GM12878 (cell line): ENCODE measurements around the gene PDZD2. TPM values are rescaled to one million over a fixed set of nuclear protein-coding genes. Genes with fewer than 3 reads are reported as not detected.

Experiments
- ATAC-seq: fragments of 200-7000 bp; cut with Tn5 transposase; 3 replicates; pipeline ENCODE4 v1.9.1; 2020; ENCODE audit warnings: mild to moderate bottlenecking, moderate library complexity
- BruUV-seq: library from RNA; stranded (reverse); fragments of 400-500 nt; replicated peaks from 2 replicates; lab custom pipeline; 2021; lab: Mats Ljungman, UMichigan
- CTCF ChIA-PET: fragments of 300-600 bp; sonication (Branson Sonifier 250); formaldehyde crosslinking; extraction: SDS; loops from one replicate; lab custom pipeline; 2021; ENCODE audit warnings: inconsistent platforms; lab: Yijun Ruan, JAX
- POLR2A ChIA-PET: fragments of 350-600 bp; formaldehyde crosslinking; extraction: SDS; loops from one replicate; lab custom pipeline; 2021; ENCODE audit warnings: inconsistent platforms; lab: Charles Lee
- RAD21 ChIA-PET: fragments of 300-600 bp; sonication (Branson Sonifier 250); formaldehyde crosslinking; loops from one replicate; lab custom pipeline; 2023; ENCODE audit warnings: antibody characterized with exemption; ENCODE audit not compliant: unreplicated experiment; lab: Charles Lee
- SMC1A ChIA-PET: fragments of 300-600 bp; sonication (Branson Sonifier 250); formaldehyde crosslinking; loops from one replicate; lab custom pipeline; 2023; ENCODE audit not compliant: unreplicated experiment, uncharacterized antibody; lab: Charles Lee
- DNase-seq: peaks from one replicate; pipeline ENCODE4 v3.0.0-alpha.2; 2011; ENCODE audit warnings: low read depth, low spot score
- FAIRE-seq: peaks from 3 replicates; lab custom pipeline; 2011; peaks lifted over from hg19 to GRCh38; lab: Jason Lieb, UNC
- H2AFZ ChIP-seq: 2 replicates; pipeline ENCODE4 v1.6.0; 2011; ENCODE audit warnings: low read depth, low read length, control low read depth; ENCODE audit not compliant: control insufficient read depth
- H3K27ac ChIP-seq: 2 replicates; pipeline ENCODE4 v1.5.1; 2011; ENCODE audit warnings: control low read depth; ENCODE audit not compliant: control insufficient read depth, insufficient read depth
- H3K27me3 ChIP-seq, 2 experiments: replicated peaks in 1 of 2; 2 replicates each; pipeline versions ENCODE4 v1.6.0 to v1.6.1; 2011; ENCODE audit warnings: low read length in 1 of 2; ENCODE audit not compliant: control insufficient read depth in 2 of 2, insufficient read depth in 2 of 2
- H3K36me3 ChIP-seq, 2 experiments: 2 replicates each; pipeline ENCODE4 v1.5.1; 2011; ENCODE audit warnings: low read length in 1 of 2; ENCODE audit not compliant: control insufficient read depth in 2 of 2, insufficient read depth in 2 of 2
- H3K4me1 ChIP-seq: 2 replicates; pipeline ENCODE4 v1.6.1; 2011; ENCODE audit warnings: mild to moderate bottlenecking, low read length, moderate library complexity, mixed read lengths; ENCODE audit not compliant: control insufficient read depth, insufficient read depth
- H3K4me2 ChIP-seq: 2 replicates; pipeline ENCODE4 v1.6.0; 2011; ENCODE audit warnings: control low read depth; ENCODE audit not compliant: control insufficient read depth, insufficient read depth
- H3K4me3 ChIP-seq: fragments of 200-600 bp; sonication (generic); 2 replicates; pipeline ENCODE4 v1.5.1; 2016
- H3K79me2 ChIP-seq: 2 replicates; pipeline ENCODE4 v1.6.0; 2011; ENCODE audit warnings: low read length; ENCODE audit not compliant: control insufficient read depth, insufficient read depth
- H3K9ac ChIP-seq: 2 replicates; pipeline ENCODE4 v1.8.0; 2011; ENCODE audit warnings: low read length, control low read depth, mixed read lengths; ENCODE audit not compliant: control insufficient read depth, insufficient read depth
- H3K9me3 ChIP-seq: replicated peaks from 3 replicates; pipeline ENCODE4 v1.5.1; 2011; ENCODE audit warnings: mild to moderate bottlenecking, low read length; ENCODE audit not compliant: control insufficient read depth, insufficient read depth
- H4K20me1 ChIP-seq: 2 replicates; pipeline ENCODE4 v1.6.0; 2011; ENCODE audit not compliant: control insufficient read depth, insufficient read depth
- CHD4 ChIP-seq: fragments of 200-600 bp; sonication (generic); IDR thresholded peaks from 2 replicates; pipeline ENCODE4 v1.6.1; 2016; ENCODE audit warnings: mild to moderate bottlenecking
- GATAD2B ChIP-seq: fragments of 450-650 bp; conservative IDR thresholded peaks from 2 replicates; pipeline ENCODE4 v1.6.1; 2017; ENCODE audit warnings: low read depth, mild to moderate bottlenecking, moderate library complexity
- HCFC1 ChIP-seq: fragments of 150-350 bp; IDR thresholded peaks from 2 replicates; pipeline ENCODE4 v1.6.1; 2014; ENCODE audit warnings: low read length
- MEF2A ChIP-seq: IDR thresholded peaks from 2 replicates; pipeline ENCODE4 v1.6.1; 2011; ENCODE audit warnings: low read depth, mild to moderate bottlenecking, low read length, moderate library complexity; ENCODE audit not compliant: insufficient read depth
- NRF1 ChIP-seq: conservative IDR thresholded peaks from 2 replicates; pipeline ENCODE4 v1.6.1; 2011; ENCODE audit warnings: mild to moderate bottlenecking, low read depth, low read length, improper control_type of control experiment
- POLR2AphosphoS5 ChIP-seq: IDR thresholded peaks from 2 replicates; pipeline ENCODE4 v1.6.1; 2011; ENCODE audit warnings: mild to moderate bottlenecking, low read length, inconsistent platforms
- SPI1 ChIP-seq: IDR thresholded peaks from 2 replicates; pipeline ENCODE4 v1.6.1; 2011; ENCODE audit warnings: low read depth, mild to moderate bottlenecking, low read length, moderate library complexity, borderline replicate concordance; ENCODE audit not compliant: insufficient read depth
- SREBF1 ChIP-seq: IDR thresholded peaks from 2 replicates; pipeline ENCODE4 v1.6.1; 2012; ENCODE audit warnings: mild to moderate bottlenecking, low read length
- USF2 ChIP-seq: IDR thresholded peaks from 2 replicates; pipeline ENCODE4 v1.6.1; 2011; ENCODE audit warnings: low read depth, low read length, improper control_type of control experiment, borderline replicate concordance
- ZNF207 ChIP-seq: fragments of 450-650 bp; IDR thresholded peaks from 2 replicates; pipeline ENCODE4 v1.6.1; 2014; ENCODE audit warnings: antibody characterized with exemption, mild to moderate bottlenecking, borderline replicate concordance
- WGBS: methylation state at CpG from one replicate; pipeline ENCODE4 v1.1.6; 2016; ENCODE audit warnings: low lambda C conversion rate; ENCODE audit not compliant: insufficient replicate concordance, insufficient coverage; ENCODE audit errors: missing lambda C conversion rate; 5-methylcytosine and 5-hydroxymethylcytosine counted together
- in situ Hi-C: fragments of 300-500 bp; cut with MboI; formaldehyde crosslinking; loops from 9 replicates; pipeline ENCODE4 v1.14.3; 2018; ENCODE audit warnings: mixed read lengths
- intact Hi-C: fragments of 100-400 bp; cut with micrococcal nuclease; formaldehyde crosslinking; loops from one replicate; pipeline ENCODE4 v1.14.2; 2022; ENCODE audit not compliant: unreplicated experiment
- polyA plus RNA-seq, 11 experiments: library from polyadenylated mRNA; depleted of rRNA in 4 of 11; unstranded in 6 of 11; stranded (reverse) in 5 of 11; fragments of >200 nt; fragmentation: Nextera tagmentation in 4 of 11; fragmentation: Illumina TruSeq in 1 of 11; extraction: Ambion mirVana in 4 of 11; extraction: Trizol in 1 of 11; gene quantifications; 1 replicate in 1 of 11; 2 replicates in 10 of 11; pipeline versions ENCODE4 v1.2.1 to v1.2.3, GENCODE V29; 2011 to 2016; ENCODE audit warnings: inconsistent platforms in 2 of 11, missing spikeins in 2 of 11, low read depth in 1 of 11
- total RNA-seq, 4 experiments: library from RNA; depleted of rRNA in 3 of 4; stranded (reverse); fragments of >200 nt in 3 of 4; fragmentation: Illumina TruSeq in 1 of 4; extraction: Trizol in 1 of 4; gene quantifications; 2 replicates each; pipeline versions ENCODE4 v1.2.1 to v1.2.3, GENCODE V29; 2013 to 2021
- TF ChIP-seq, protein P1 (sequence below): fragments of 450-650 bp; formaldehyde crosslinking; IDR thresholded peaks from 2 replicates; pipeline ENCODE4 v1.4.0; 2020; ENCODE audit warnings: mild to moderate bottlenecking, moderate library complexity

The PDZD2 gene
- total and polyA plus RNA-seq, 10 of the 15 experiments (the other 5 are each of a cell fraction or from before 2014, with no cell fraction given) = 0.01 to 0.58 (median 0.29) TPM; not detected in 3

GRCh38 chr5:32159328-32160072 lies 520.6 kb downstream of the PDZD2 start:
- in situ Hi-C loops = no loop called here
- no peak overlapping the region for H2AFZ ChIP-seq
- TF ChIP-seq SREBF1 (no peak), MEF2A (no peak), NRF1 (no peak), ZNF207 (no peak), HCFC1 (no peak), SPI1 (no peak), GATAD2B (no peak), USF2 (no peak), POLR2AphosphoS5 (no peak), CHD4 (no peak)
- TF ChIP-seq, protein P1, sequence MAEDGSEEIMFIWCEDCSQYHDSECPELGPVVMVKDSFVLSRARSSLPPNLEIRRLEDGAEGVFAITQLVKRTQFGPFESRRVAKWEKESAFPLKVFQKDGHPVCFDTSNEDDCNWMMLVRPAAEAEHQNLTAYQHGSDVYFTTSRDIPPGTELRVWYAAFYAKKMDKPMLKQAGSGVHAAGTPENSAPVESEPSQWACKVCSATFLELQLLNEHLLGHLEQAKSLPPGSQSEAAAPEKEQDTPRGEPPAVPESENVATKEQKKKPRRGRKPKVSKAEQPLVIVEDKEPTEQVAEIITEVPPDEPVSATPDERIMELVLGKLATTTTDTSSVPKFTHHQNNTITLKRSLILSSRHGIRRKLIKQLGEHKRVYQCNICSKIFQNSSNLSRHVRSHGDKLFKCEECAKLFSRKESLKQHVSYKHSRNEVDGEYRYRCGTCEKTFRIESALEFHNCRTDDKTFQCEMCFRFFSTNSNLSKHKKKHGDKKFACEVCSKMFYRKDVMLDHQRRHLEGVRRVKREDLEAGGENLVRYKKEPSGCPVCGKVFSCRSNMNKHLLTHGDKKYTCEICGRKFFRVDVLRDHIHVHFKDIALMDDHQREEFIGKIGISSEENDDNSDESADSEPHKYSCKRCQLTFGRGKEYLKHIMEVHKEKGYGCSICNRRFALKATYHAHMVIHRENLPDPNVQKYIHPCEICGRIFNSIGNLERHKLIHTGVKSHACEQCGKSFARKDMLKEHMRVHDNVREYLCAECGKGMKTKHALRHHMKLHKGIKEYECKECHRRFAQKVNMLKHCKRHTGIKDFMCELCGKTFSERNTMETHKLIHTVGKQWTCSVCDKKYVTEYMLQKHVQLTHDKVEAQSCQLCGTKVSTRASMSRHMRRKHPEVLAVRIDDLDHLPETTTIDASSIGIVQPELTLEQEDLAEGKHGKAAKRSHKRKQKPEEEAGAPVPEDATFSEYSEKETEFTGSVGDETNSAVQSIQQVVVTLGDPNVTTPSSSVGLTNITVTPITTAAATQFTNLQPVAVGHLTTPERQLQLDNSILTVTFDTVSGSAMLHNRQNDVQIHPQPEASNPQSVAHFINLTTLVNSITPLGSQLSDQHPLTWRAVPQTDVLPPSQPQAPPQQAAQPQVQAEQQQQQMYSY (CRISPR knock-in tag) = no peak
- TF ChIP-seq, all 136 proteins: peak for 0
- POLR2A ChIA-PET = interaction anchor here (0.6 kb wide), 1 partner anchor 11 kb away, joined by 3 read pairs; no protein-coding TSS in a partner anchor
- SMC1A ChIA-PET = interaction anchor here (0.7 to 1.4 kb wide), 2 partner anchors 11 to 1514 kb away, joined by 3 to 4 read pairs; no protein-coding TSS in a partner anchor
- H3K9ac ChIP-seq = no peak overlapping the region; the same call in 1 of the 2 replicates
- H3K4me2 ChIP-seq = 0 out of 2 replicates have a peak overlapping the region, but pooled peaks have one; percentile 7
- intact Hi-C loops = no loop called here
- peak; percentile 50 for ATAC-seq
- no peaks in the 10 kb centered on the region for H3K27me3 ChIP-seq
- H3K4me1 ChIP-seq = peaks cover 34% of the 10 kb centered on the region
- WGBS = 0% methylated on average over 2 of the region's 2 CpGs
- no peaks in the 10 kb centered on the region for H3K9me3 ChIP-seq
- CTCF ChIA-PET = no interaction called here
- peaks cover 85% of the 10 kb centered on the region for H3K79me2 ChIP-seq
- peaks cover 0 to 22% of the 10 kb centered on the region in 2 experiments; a peak in 2 of 4 replicates for H3K36me3 ChIP-seq
- FAIRE-seq = no peak
- RAD21 ChIA-PET = interaction anchor here (1.2 kb wide), 1 partner anchor 14 kb away, joined by 5 read pairs; no protein-coding TSS in a partner anchor
- no peak for DNase-seq
- BruUV-seq = no TSS peak
- H3K4me3 ChIP-seq = no peak overlapping the region
- H3K27ac ChIP-seq = no peak overlapping the region; the same call in 1 of the 2 replicates
- H4K20me1 ChIP-seq = peaks cover 4% of the 10 kb centered on the region; the same call in 1 of the 2 replicates
